GDM1 (cell line): ENCODE measurements around the gene RNF223.
"Not testable (repeated sequence)": the region's sequence is repeated elsewhere in the genome, so short reads cannot be mapped to it uniquely, and the experiment has no call there.

Source experiments
- DNase-seq: peaks from one replicate; lab custom pipeline; 2025; lab: John Stamatoyannopoulos, UW

RNF223 gene

GRCh38 chr1:1109743-1110142 is 35.6 kb upstream of the RNF223 start:
- DNase-seq, result no peak

- DNase-seq, result no peak
Measured at GRCh38 chr1:1106510-1107221, 32.6 kb upstream of the RNF223 start.

- DNase-seq, result peak; percentile 17
Measured at GRCh38 chr1:1104152-1104551, 30.0 kb upstream of the RNF223 start.

GRCh38 chr1:1101503-1101902 is 27.4 kb upstream of the RNF223 start:
- DNase-seq, result no peak

GRCh38 chr1:1100296-1100695 is 26.2 kb upstream of the RNF223 start:
- DNase-seq, result no peak

GRCh38 chr1:1099506-1100183 is 25.5 kb upstream of the RNF223 start:
- DNase-seq, result no peak

GRCh38 chr1:1098681-1099421 is 24.7 kb upstream of the RNF223 start:
- DNase-seq, result no peak

GRCh38 chr1:1096136-1096535 is 22.0 kb upstream of the RNF223 start:
- DNase-seq, result not testable (repeated sequence)

- DNase-seq, result no peak
Measured at GRCh38 chr1:1094981-1095380, 20.9 kb upstream of the RNF223 start.

GRCh38 chr1:1093610-1093943 is 19.5 kb upstream of the RNF223 start:
- no peak for DNase-seq

GRCh38 chr1:1092894-1093609 is 18.9 kb upstream of the RNF223 start:
- no peak for DNase-seq

GRCh38 chr1:1092149-1092855 is 18.2 kb upstream of the RNF223 start:
- no peak for DNase-seq

- DNase-seq, result no peak
Measured at GRCh38 chr1:1091344-1092148, 17.4 kb upstream of the RNF223 start.

GRCh38 chr1:1090424-1091343 is 16.6 kb upstream of the RNF223 start:
- no peak for DNase-seq

GRCh38 chr1:1089731-1090423 is 15.8 kb upstream of the RNF223 start:
- DNase-seq, result no peak

- no peak for DNase-seq
Measured at GRCh38 chr1:1088801-1089680, 14.9 kb upstream of the RNF223 start.

GRCh38 chr1:1088029-1088800 is 14.1 kb upstream of the RNF223 start:
- DNase-seq, result no peak
